Adipose tissue (tissue), 3 donors: Measurements from ENCODE around the gene CD209. TPM values are rescaled to one million over a fixed set of nuclear protein-coding genes. Genes with fewer than 3 reads are reported as not detected.

Source experiments
- H3K27ac ChIP-seq: one replicate; pipeline ENCODE4 v1.5.1; 2013; ENCODE audit warnings: low read depth, low read length
- WGBS, 3 donors: extraction: QIAGEN DNeasy Blood & Tissue Kit; methylation state at CpG; one replicate each; pipeline ENCODE4 v1.1.7; 2013; 5-methylcytosine and 5-hydroxymethylcytosine counted together
- polyA plus RNA-seq, 3 donors: library from polyadenylated mRNA; stranded (reverse); fragments of 200-250 nt; gene quantifications; one replicate each; pipeline ENCODE4 v1.2.3, GENCODE V29; 2013
- donor health status: healthy with polysubstance abuse.
- donor health status: Bipolar disorder and iron deficiency.
- donor health status: healthy.

Gene CD209
- polyA plus RNA-seq, 3 donors: 1.3 to 12.8 (median 12.7) TPM

- WGBS, 3 donors: 29 to 48% (median 35%) methylated on average over 2 of the region's 2 CpGs
- H3K27ac ChIP-seq: no peak overlapping the region
Measured at GRCh38 chr19:7699003-7699402, 48.3 kb downstream of the CD209 start.

GRCh38 chr19:7698583-7698982 lies 48.8 kb downstream of the CD209 start:
- WGBS, 3 donors: 22 to 27% (median 23%) methylated on average over 11 of the region's 11 CpGs
- no peak overlapping the region for H3K27ac ChIP-seq

GRCh38 chr19:7697721-7698287 lies 49.5 kb downstream of the CD209 start:
- WGBS, 3 donors: 76 to 81% (median 78%) methylated on average over 10 of the region's 10 CpGs
- H3K27ac ChIP-seq: no peak overlapping the region

GRCh38 chr19:7694499-7694898 lies 52.8 kb downstream of the CD209 start:
- 50 to 53% (median 51%) methylated on average over 4 of the region's 4 CpGs for WGBS, 3 donors
- no peak overlapping the region for H3K27ac ChIP-seq

GRCh38 chr19:7692417-7693088 lies 54.8 kb downstream of the CD209 start:
- H3K27ac ChIP-seq: no peak overlapping the region
- 68 to 73% (median 69%) methylated on average over 13 of the region's 13 CpGs for WGBS, 3 donors

- no peak overlapping the region for H3K27ac ChIP-seq
Measured at GRCh38 chr19:7691497-7691896, 55.8 kb downstream of the CD209 start.

GRCh38 chr19:7690779-7691258 lies 56.5 kb downstream of the CD209 start:
- no peak overlapping the region for H3K27ac ChIP-seq
- 81 to 84% (median 84%) methylated on average over 8 of the region's 8 CpGs for WGBS, 3 donors

Other genes starting within 250 kb of the CD209 start
- gene ZNF358, start 231.4 kb downstream of the CD209 start, polyA plus RNA-seq: 10 to 100 TPM; 21.4 to 62.9 (median 49.1) TPM
- 10 to 100 TPM; 12.1 to 38.2 (median 34.3) TPM for gene MCOLN1, start 224.9 kb downstream of the CD209 start, polyA plus RNA-seq
- gene PNPLA6, start 211.8 kb downstream of the CD209 start, polyA plus RNA-seq: 10 to 100 TPM; 18.0 to 31.3 (median 30.7) TPM
- gene CAMSAP3, start 151.7 kb downstream of the CD209 start, polyA plus RNA-seq: 10 to 100 TPM in 1 of 3 donors, 1 to 10 TPM in 1, under 1 TPM in 1; 0.11 to 23.1 (median 2.2) TPM
- 10 to 100 TPM; 23.3 to 33.7 (median 29.4) TPM for gene XAB2, start 118.0 kb downstream of the CD209 start, polyA plus RNA-seq
- 100 to 1,000 TPM in 1 of 3 donors, 10 to 100 TPM in 2; 39.6 to 101 (median 62.3) TPM for gene PET100, start 117.7 kb downstream of the CD209 start, polyA plus RNA-seq
- 1 to 10 TPM in 1 of 3 donors, under 1 TPM in 1, not detected in 1; 0.10 to 3.7 TPM for gene PCP2, start 113.8 kb downstream of the CD209 start, polyA plus RNA-seq
- gene STXBP2, start 110.4 kb downstream of the CD209 start, polyA plus RNA-seq: 100 to 1,000 TPM in 1 of 3 donors, 10 to 100 TPM in 2; 43.6 to 114 (median 83.1) TPM
- 10 to 100 TPM in 2 of 3 donors, 1 to 10 TPM in 1; 5.0 to 20.0 (median 15.1) TPM for gene RETN, start 78.5 kb downstream of the CD209 start, polyA plus RNA-seq
- gene MCEMP1, start 70.4 kb downstream of the CD209 start, polyA plus RNA-seq: 10 to 100 TPM in 2 of 3 donors, under 1 TPM in 1; 0.76 to 36.0 (median 20.8) TPM
- 100 to 1,000 TPM in 1 of 3 donors, 10 to 100 TPM in 2; 58.0 to 146 (median 75.1) TPM for gene TRAPPC5, start 66.7 kb downstream of the CD209 start, polyA plus RNA-seq
- gene FCER2, start 45.4 kb downstream of the CD209 start, polyA plus RNA-seq: under 1 TPM; 0.22 to 0.39 (median 0.38) TPM
- gene CLEC4G, start 15.4 kb downstream of the CD209 start, polyA plus RNA-seq: 10 to 100 TPM in 1 of 3 donors, 1 to 10 TPM in 2; 2.7 to 21.5 (median 7.2) TPM
- gene CLEC4M, start 15.7 kb upstream of the CD209 start, polyA plus RNA-seq: 1 to 10 TPM in 1 of 3 donors, under 1 TPM in 1, not detected in 1; 0.16 to 3.7 TPM
- 10 to 100 TPM in 1 of 3 donors, 1 to 10 TPM in 2; 3.9 to 10.2 (median 8.4) TPM for gene EVI5L, start 82.7 kb upstream of the CD209 start, polyA plus RNA-seq
- under 1 TPM in 2 of 3 donors, not detected in 1; 0.04 to 0.78 TPM for gene PRR36, start 126.9 kb upstream of the CD209 start, polyA plus RNA-seq
- 1 to 10 TPM in 1 of 3 donors, under 1 TPM in 2; 0.22 to 4.1 (median 0.61) TPM for gene LRRC8E, start 141.0 kb upstream of the CD209 start, polyA plus RNA-seq
- 10 to 100 TPM; 15.3 to 33.0 (median 20.4) TPM for gene MAP2K7, start 156.3 kb upstream of the CD209 start, polyA plus RNA-seq
- gene TGFBR3L, start 167.3 kb upstream of the CD209 start, polyA plus RNA-seq: 1 to 10 TPM in 1 of 3 donors, under 1 TPM in 1, not detected in 1; 0.07 to 1.0 TPM
- 10 to 100 TPM; 13.3 to 21.0 (median 15.7) TPM for gene SNAPC2, start 172.8 kb upstream of the CD209 start, polyA plus RNA-seq
- gene CTXN1, start 178.6 kb upstream of the CD209 start, polyA plus RNA-seq: 1 to 10 TPM in 1 of 3 donors, under 1 TPM in 2; 0.36 to 1.3 (median 0.86) TPM
- 10 to 100 TPM; 32.2 to 58.1 (median 54.9) TPM for gene TIMM44, start 196.1 kb upstream of the CD209 start, polyA plus RNA-seq